Measurements from ENCODE around the gene GSG1L. TPM values are rescaled to one million over a fixed set of nuclear protein-coding genes. Genes with fewer than 3 reads are reported as not detected.

GSG1L gene
- polyA plus RNA-seq, 1 donor (not counting 4 experiments of a cell fraction or from before 2014, with no cell fraction given), result not detected

DNA sequence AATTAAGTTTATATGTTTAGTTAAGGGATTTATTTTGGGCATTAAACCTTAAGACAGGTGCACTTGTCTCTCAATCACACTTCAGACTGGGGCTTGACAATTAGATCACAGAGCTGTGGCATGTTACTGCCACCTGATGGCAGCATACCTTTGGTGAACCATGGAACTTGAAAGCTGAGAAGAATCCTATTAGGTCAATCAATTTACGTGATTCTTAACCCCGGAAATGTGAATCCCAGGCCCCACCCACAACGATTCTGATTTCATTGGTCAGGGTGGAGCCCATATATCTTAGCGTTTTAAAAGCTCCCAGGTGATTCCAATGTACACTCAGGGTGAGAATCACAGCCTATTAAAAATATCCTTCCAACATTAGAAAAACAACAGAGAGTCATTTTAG is 91.0 kb downstream of the GSG1L start:
- DNase-seq (ENCODE audit: low read depth, low spot score), result no peak
- Histone ChIP-seq H3K9me1 (ENCODE audit: control insufficient read depth, extremely low read depth, insufficient read depth, low read length) (no peaks in the 10 kb centered on the region), H3K27me3 (ENCODE audit: control insufficient read depth, extremely low read depth, insufficient read depth, low read length) (no peaks in the 10 kb centered on the region), H4K20me1 (ENCODE audit: control insufficient read depth, extremely low read depth, insufficient read depth, low read length) (no peaks in the 10 kb centered on the region), H3K4me1 (ENCODE audit: control insufficient read depth, extremely low read depth, insufficient read depth, low read length) (no peaks in the 10 kb centered on the region), H3K9ac (ENCODE audit: control insufficient read depth, extremely low read depth, insufficient read depth, low read length) (no peak overlapping the region), H3K9me3 (ENCODE audit: control insufficient read depth, low read depth, low read length) (no peaks in the 10 kb centered on the region), H2AFZ (ENCODE audit: control insufficient read depth, low read length) (no peak overlapping the region), H3K4me2 (ENCODE audit: control insufficient read depth, extremely low read depth, insufficient read depth, low read depth, low read length) (no peak overlapping the region), H3K27ac (ENCODE audit: control insufficient read depth, insufficient read depth, low read length) (no peak overlapping the region), H3K79me2 (ENCODE audit: control insufficient read depth, insufficient read depth, low read length) (no peaks in the 10 kb centered on the region), H3K4me3 (ENCODE audit: control insufficient read depth in 2 of 3, extremely low read depth in 1 of 3, insufficient read depth in 2 of 3, low read depth in 1 of 3, low read length in 3 of 3) (no peak overlapping the region), H3K36me3 (ENCODE audit: control insufficient read depth in 2 of 2, extremely low read depth in 1 of 2, insufficient read depth in 2 of 2, low read length in 2 of 2) (no peaks in the 10 kb centered on the region)
- TF ChIP-seq, protein P1, sequence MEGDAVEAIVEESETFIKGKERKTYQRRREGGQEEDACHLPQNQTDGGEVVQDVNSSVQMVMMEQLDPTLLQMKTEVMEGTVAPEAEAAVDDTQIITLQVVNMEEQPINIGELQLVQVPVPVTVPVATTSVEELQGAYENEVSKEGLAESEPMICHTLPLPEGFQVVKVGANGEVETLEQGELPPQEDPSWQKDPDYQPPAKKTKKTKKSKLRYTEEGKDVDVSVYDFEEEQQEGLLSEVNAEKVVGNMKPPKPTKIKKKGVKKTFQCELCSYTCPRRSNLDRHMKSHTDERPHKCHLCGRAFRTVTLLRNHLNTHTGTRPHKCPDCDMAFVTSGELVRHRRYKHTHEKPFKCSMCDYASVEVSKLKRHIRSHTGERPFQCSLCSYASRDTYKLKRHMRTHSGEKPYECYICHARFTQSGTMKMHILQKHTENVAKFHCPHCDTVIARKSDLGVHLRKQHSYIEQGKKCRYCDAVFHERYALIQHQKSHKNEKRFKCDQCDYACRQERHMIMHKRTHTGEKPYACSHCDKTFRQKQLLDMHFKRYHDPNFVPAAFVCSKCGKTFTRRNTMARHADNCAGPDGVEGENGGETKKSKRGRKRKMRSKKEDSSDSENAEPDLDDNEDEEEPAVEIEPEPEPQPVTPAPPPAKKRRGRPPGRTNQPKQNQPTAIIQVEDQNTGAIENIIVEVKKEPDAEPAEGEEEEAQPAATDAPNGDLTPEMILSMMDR (optimal IDR thresholded peaks at IDR 0.05 in 1 of 3, IDR thresholded peaks at IDR 0.05 in 1 of 3, conservative IDR thresholded peaks at IDR 0.05 in 1 of 3; ENCODE audit: extremely low read depth in 1 of 3, insufficient read depth in 2 of 3, low read length in 3 of 3), result peak; percentile 62 to 72 (median 67)
- no peak for TF ChIP-seq EZH2 (IDR thresholded peaks at IDR 0.05; ENCODE audit: low read length)
- dilution Hi-C loops (cut with MboI; ENCODE audit: extremely low pct_ligation_motif_present, low sequenced_read_pairs), result no loop called here
- no peak for FAIRE-seq

DNA sequence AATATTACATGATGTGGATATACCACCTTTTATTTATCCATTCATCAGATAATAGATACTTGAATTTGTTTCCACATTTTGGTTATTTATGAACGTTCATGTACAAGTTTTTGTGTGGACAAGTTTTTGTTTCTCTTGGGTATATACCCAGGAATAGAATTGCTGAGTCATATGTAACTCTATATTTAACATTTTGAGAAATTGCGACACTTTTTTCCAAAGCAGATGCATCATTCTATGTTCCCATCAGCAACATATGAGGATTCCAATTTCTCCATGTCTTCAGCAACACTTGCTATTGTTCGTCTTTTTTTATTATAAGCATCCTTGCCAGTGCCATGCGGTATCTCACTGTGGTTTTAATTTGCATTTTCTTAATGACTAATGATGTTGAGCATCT is 93.9 kb downstream of the GSG1L start:
- H3K4me1 ChIP-seq (ENCODE audit: control insufficient read depth, extremely low read depth, insufficient read depth, low read length), result no peaks in the 10 kb centered on the region
- dilution Hi-C loops (cut with MboI; ENCODE audit: extremely low pct_ligation_motif_present, low sequenced_read_pairs), result no loop called here
- DNase-seq (ENCODE audit: low read depth, low spot score), result no peak
- H4K20me1 ChIP-seq (ENCODE audit: control insufficient read depth, extremely low read depth, insufficient read depth, low read length), result no peaks in the 10 kb centered on the region
- no peak overlapping the region for H3K4me2 ChIP-seq (ENCODE audit: control insufficient read depth, extremely low read depth, insufficient read depth, low read depth, low read length)
- H3K9me1 ChIP-seq (ENCODE audit: control insufficient read depth, extremely low read depth, insufficient read depth, low read length), result no peaks in the 10 kb centered on the region
- H3K27ac ChIP-seq (ENCODE audit: control insufficient read depth, insufficient read depth, low read length), result no peak overlapping the region
- no peak overlapping the region for H2AFZ ChIP-seq (ENCODE audit: control insufficient read depth, low read length)
- FAIRE-seq, result no peak
- H3K27me3 ChIP-seq (ENCODE audit: control insufficient read depth, extremely low read depth, insufficient read depth, low read length), result no peaks in the 10 kb centered on the region
- TF ChIP-seq EZH2 (IDR thresholded peaks at IDR 0.05; ENCODE audit: low read length), result no peak
- TF ChIP-seq, protein P1 (optimal IDR thresholded peaks at IDR 0.05 in 1 of 3, IDR thresholded peaks at IDR 0.05 in 1 of 3, conservative IDR thresholded peaks at IDR 0.05 in 1 of 3; ENCODE audit: extremely low read depth in 1 of 3, insufficient read depth in 2 of 3, low read length in 3 of 3), result no peak
- no peak overlapping the region for H3K9ac ChIP-seq (ENCODE audit: control insufficient read depth, extremely low read depth, insufficient read depth, low read length)
- H3K79me2 ChIP-seq (ENCODE audit: control insufficient read depth, insufficient read depth, low read length), result no peaks in the 10 kb centered on the region
- H3K9me3 ChIP-seq (ENCODE audit: control insufficient read depth, low read depth, low read length), result no peaks in the 10 kb centered on the region
- no peak overlapping the region for H3K4me3 ChIP-seq (ENCODE audit: control insufficient read depth in 2 of 3, extremely low read depth in 1 of 3, insufficient read depth in 2 of 3, low read depth in 1 of 3, low read length in 3 of 3)
- no peaks in the 10 kb centered on the region for H3K36me3 ChIP-seq (ENCODE audit: control insufficient read depth in 2 of 2, extremely low read depth in 1 of 2, insufficient read depth in 2 of 2, low read length in 2 of 2)

Data from keratinocyte (primary cell).